Neural cell (in vitro differentiated cells): ENCODE data around the gene SPRYD3. TPM values are rescaled to one million over a fixed set of nuclear protein-coding genes. Genes with fewer than 3 reads are reported as not detected.

ENCODE experiments used
- H2AFZ ChIP-seq: fragments of 200-600, 300-800 bp; sonication (generic), shearing (Covaris generic); 2 replicates; pipeline ENCODE4 v1.6.0; 2014; ENCODE audit warnings: low read depth, mild to moderate bottlenecking, antibody characterized with exemption, low read length, moderate library complexity
- H3F3A ChIP-seq: fragments of 200-600 bp; shearing (Covaris generic); 2 replicates; pipeline ENCODE4 v1.6.1; 2016; ENCODE audit warnings: mild to moderate bottlenecking, moderate library complexity, mixed read lengths, antibody characterized with exemption, low read length; ENCODE audit not compliant: insufficient read depth, poor library complexity, severe bottlenecking
- H3K27ac ChIP-seq: fragments of 200-600, 300-800 bp; sonication (generic), shearing (Covaris generic); 2 replicates; pipeline ENCODE4 v1.5.1; 2014; ENCODE audit warnings: mild to moderate bottlenecking, low read length, moderate library complexity
- H3K27me3 ChIP-seq: fragments of 300-800, 200-600 bp; sonication (generic), shearing (Covaris generic); 2 replicates; pipeline ENCODE4 v1.6.0; 2014; ENCODE audit warnings: mild to moderate bottlenecking, low read depth, low read length, moderate library complexity; ENCODE audit not compliant: insufficient read depth
- H3K36me3 ChIP-seq: fragments of 300-800, 200-600 bp; sonication (generic), shearing (Covaris generic); 2 replicates; pipeline ENCODE4 v1.5.1; 2014; ENCODE audit warnings: mild to moderate bottlenecking, antibody characterized with exemption, low read length, moderate library complexity; ENCODE audit not compliant: insufficient read depth
- H3K4me2 ChIP-seq: fragments of 300-800, 200-600 bp; sonication (generic), shearing (Covaris generic); 2 replicates; pipeline ENCODE4 v1.6.0; 2014; ENCODE audit warnings: mild to moderate bottlenecking, low read length
- H3K4me3 ChIP-seq: fragments of 300-800, 200-600 bp; sonication (generic), shearing (Covaris generic); 2 replicates; pipeline ENCODE4 v1.5.1; 2014; ENCODE audit warnings: mild to moderate bottlenecking, low read length, moderate library complexity
- H3K79me2 ChIP-seq: fragments of 200-600 bp; shearing (Covaris generic); replicated peaks from 2 replicates; pipeline ENCODE4 v1.6.0; 2014; ENCODE audit warnings: mild to moderate bottlenecking, low read length, moderate library complexity; ENCODE audit not compliant: insufficient read depth
- H3K9ac ChIP-seq: fragments of 300-800, 200-600 bp; sonication (generic), shearing (Covaris generic); 2 replicates; pipeline ENCODE4 v1.6.1; 2016; ENCODE audit warnings: mild to moderate bottlenecking, low read length, mixed read lengths
- H3K9me2 ChIP-seq: fragments of 200-600 bp; shearing (Covaris generic); 2 replicates; pipeline ENCODE4 v1.6.1; 2016; ENCODE audit warnings: mild to moderate bottlenecking, low read length, mixed read lengths; ENCODE audit not compliant: insufficient read depth
- H3K9me3 ChIP-seq: fragments of 200-600, 300-800 bp; sonication (generic), shearing (Covaris generic); 2 replicates; pipeline ENCODE4 v1.6.1; 2016; ENCODE audit warnings: mild to moderate bottlenecking, mixed run types, low read length, moderate library complexity, mixed read lengths
- H4K20me1 ChIP-seq: fragments of 200-600 bp; shearing (Covaris generic); 2 replicates; pipeline ENCODE4 v1.6.1; 2016; ENCODE audit warnings: mild to moderate bottlenecking, mixed run types; ENCODE audit not compliant: insufficient read depth
- EP300 ChIP-seq: fragments of 450-650 bp; conservative IDR thresholded peaks from 2 replicates; pipeline ENCODE4 v1.6.1; 2014; ENCODE audit warnings: antibody characterized with exemption, mild to moderate bottlenecking, moderate library complexity; ENCODE audit not compliant: poor library complexity, severe bottlenecking
- EZH2 ChIP-seq: fragments of 200-600, 300-800 bp; shearing (Covaris generic), sonication (generic); IDR thresholded peaks from 2 replicates; pipeline ENCODE4 v1.6.1; 2014; ENCODE audit warnings: antibody characterized with exemption, low read length, borderline replicate concordance, mild to moderate bottlenecking; ENCODE audit not compliant: insufficient read depth, poor library complexity, severe bottlenecking
- MXI1 ChIP-seq: fragments of 450-650 bp; conservative IDR thresholded peaks from 2 replicates; pipeline ENCODE4 v1.6.1; 2014; ENCODE audit warnings: antibody characterized with exemption, mild to moderate bottlenecking; ENCODE audit not compliant: poor library complexity, severe bottlenecking
- POLR2AphosphoS5 ChIP-seq: IDR thresholded peaks from 2 replicates; pipeline ENCODE4 v1.6.1; 2012
- RAD21 ChIP-seq: fragments of 450-650 bp; conservative IDR thresholded peaks from 2 replicates; pipeline ENCODE4 v1.6.1; 2014; ENCODE audit warnings: antibody characterized with exemption, mild to moderate bottlenecking, moderate library complexity
- REST ChIP-seq: IDR thresholded peaks from 2 replicates; pipeline ENCODE4 v1.6.1; 2012; ENCODE audit warnings: borderline replicate concordance
- SMC3 ChIP-seq: fragments of 450-650 bp; conservative IDR thresholded peaks from 2 replicates; pipeline ENCODE4 v1.6.1; 2014; ENCODE audit warnings: antibody characterized with exemption, mild to moderate bottlenecking, moderate library complexity; ENCODE audit not compliant: poor library complexity
- TAF1 ChIP-seq: IDR thresholded peaks from 2 replicates; pipeline ENCODE4 v1.6.1; 2012; ENCODE audit warnings: low read depth
- polyA plus RNA-seq: library from polyadenylated mRNA; depleted of rRNA; stranded (reverse); fragments of >200 nt; gene quantifications from 2 replicates; pipeline ENCODE4 v1.2.3, GENCODE V29; 2014
- TF ChIP-seq, protein P1 (sequence below): fragments of 450-650 bp; IDR thresholded peaks from 2 replicates; pipeline ENCODE4 v1.5.1; 2014; ENCODE audit warnings: antibody characterized with exemption, mild to moderate bottlenecking, moderate library complexity; ENCODE audit not compliant: poor library complexity, severe bottlenecking

The SPRYD3 gene
- polyA plus RNA-seq, 1 donor from 2014 or later, result 20.8 TPM

GRCh38 chr12:53069621-53070410, 9.4 kb downstream of the SPRYD3 start:
- no peaks in the 10 kb centered on the region for H3K79me2 ChIP-seq
- H3F3A ChIP-seq, result no peaks in the 10 kb centered on the region
- H3K27me3 ChIP-seq, result no peaks in the 10 kb centered on the region
- TF ChIP-seq EZH2 (no peak), MXI1 (no peak), SMC3 (no peak), RAD21 (no peak), REST (no peak), POLR2AphosphoS5 (no peak), EP300 (no peak), TAF1 (no peak)
- TF ChIP-seq, protein P1, sequence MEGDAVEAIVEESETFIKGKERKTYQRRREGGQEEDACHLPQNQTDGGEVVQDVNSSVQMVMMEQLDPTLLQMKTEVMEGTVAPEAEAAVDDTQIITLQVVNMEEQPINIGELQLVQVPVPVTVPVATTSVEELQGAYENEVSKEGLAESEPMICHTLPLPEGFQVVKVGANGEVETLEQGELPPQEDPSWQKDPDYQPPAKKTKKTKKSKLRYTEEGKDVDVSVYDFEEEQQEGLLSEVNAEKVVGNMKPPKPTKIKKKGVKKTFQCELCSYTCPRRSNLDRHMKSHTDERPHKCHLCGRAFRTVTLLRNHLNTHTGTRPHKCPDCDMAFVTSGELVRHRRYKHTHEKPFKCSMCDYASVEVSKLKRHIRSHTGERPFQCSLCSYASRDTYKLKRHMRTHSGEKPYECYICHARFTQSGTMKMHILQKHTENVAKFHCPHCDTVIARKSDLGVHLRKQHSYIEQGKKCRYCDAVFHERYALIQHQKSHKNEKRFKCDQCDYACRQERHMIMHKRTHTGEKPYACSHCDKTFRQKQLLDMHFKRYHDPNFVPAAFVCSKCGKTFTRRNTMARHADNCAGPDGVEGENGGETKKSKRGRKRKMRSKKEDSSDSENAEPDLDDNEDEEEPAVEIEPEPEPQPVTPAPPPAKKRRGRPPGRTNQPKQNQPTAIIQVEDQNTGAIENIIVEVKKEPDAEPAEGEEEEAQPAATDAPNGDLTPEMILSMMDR, result no peak
- peaks cover 8% of the 10 kb centered on the region for H3K36me3 ChIP-seq
- H3K4me2 ChIP-seq, result no peak overlapping the region
- H4K20me1 ChIP-seq, result no peaks in the 10 kb centered on the region
- H3K27ac ChIP-seq, result no peak overlapping the region
- H2AFZ ChIP-seq, result no peak overlapping the region
- H3K9ac ChIP-seq, result no peak overlapping the region
- no peaks in the 10 kb centered on the region for H3K9me3 ChIP-seq
- no peak overlapping the region for H3K4me3 ChIP-seq
- H3K9me2 ChIP-seq, result no peaks in the 10 kb centered on the region

DNA sequence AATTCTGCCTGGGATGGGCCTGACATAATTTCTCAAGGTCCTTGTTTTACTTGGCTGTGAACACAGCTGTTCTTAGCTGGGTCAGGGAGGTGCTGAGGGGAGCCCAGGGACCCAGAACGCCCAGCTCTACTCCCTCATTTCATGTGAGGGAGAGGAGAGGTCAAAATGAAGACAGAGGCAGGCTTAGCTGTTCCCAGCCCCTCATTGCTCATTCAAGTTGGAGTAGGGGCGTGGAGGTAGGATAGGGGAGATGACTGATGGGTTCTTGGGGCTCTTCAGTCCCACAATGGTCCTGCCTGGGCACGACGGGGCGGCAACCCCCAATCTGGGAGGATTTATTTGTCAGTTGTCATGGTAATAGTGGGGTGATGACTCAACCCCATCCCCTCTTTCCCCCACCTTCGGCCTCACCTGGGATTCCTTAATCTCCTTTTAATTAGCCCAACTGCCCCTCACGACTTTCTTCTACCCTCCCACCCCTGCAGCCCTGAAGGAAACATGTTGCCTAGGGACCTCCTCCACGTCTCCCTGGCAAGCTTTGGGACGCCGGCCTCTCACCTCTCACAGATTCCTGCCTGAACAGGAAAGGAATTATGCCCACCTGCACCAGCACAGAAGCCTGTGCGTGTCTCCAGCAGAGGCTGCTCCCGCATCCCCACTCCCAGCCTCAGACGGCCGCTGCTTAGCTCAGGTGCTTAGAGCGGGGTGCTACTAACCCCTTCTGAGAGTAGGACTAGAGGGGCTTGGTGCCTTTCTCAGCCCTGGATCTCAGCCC, 10.2 kb downstream of the SPRYD3 start:
- no peaks in the 10 kb centered on the region for H3F3A ChIP-seq
- no peak overlapping the region for H3K27ac ChIP-seq
- no peaks in the 10 kb centered on the region for H3K27me3 ChIP-seq
- no peak overlapping the region for H2AFZ ChIP-seq
- H3K9ac ChIP-seq, result no peak overlapping the region
- H3K36me3 ChIP-seq, result peaks cover 7% of the 10 kb centered on the region
- TF ChIP-seq TAF1 (no peak), MXI1 (no peak), EP300 (no peak), RAD21 (no peak), SMC3 (no peak), EZH2 (no peak), POLR2AphosphoS5 (no peak), REST (no peak)
- TF ChIP-seq, protein P1, result no peak
- no peaks in the 10 kb centered on the region for H3K79me2 ChIP-seq
- no peaks in the 10 kb centered on the region for H3K9me2 ChIP-seq
- H4K20me1 ChIP-seq, result no peaks in the 10 kb centered on the region
- H3K4me3 ChIP-seq, result no peak overlapping the region
- no peaks in the 10 kb centered on the region for H3K9me3 ChIP-seq
- no peak overlapping the region for H3K4me2 ChIP-seq
